Stimulated activated CD4-positive, alpha-beta T cell treated with anti-CD3 and anti-CD28 coated beads, TNF-alpha, amount 100 ng/mL, for 24 hours (primary cell): ENCODE results near the gene NPNT.

ENCODE experiments used
- DNase-seq, 3 experiments: peaks; one replicate each; pipeline ENCODE4 v3.0.0-alpha.2; 2020; ENCODE audit warnings: low read depth in 3 of 3

The NPNT gene

DNA sequence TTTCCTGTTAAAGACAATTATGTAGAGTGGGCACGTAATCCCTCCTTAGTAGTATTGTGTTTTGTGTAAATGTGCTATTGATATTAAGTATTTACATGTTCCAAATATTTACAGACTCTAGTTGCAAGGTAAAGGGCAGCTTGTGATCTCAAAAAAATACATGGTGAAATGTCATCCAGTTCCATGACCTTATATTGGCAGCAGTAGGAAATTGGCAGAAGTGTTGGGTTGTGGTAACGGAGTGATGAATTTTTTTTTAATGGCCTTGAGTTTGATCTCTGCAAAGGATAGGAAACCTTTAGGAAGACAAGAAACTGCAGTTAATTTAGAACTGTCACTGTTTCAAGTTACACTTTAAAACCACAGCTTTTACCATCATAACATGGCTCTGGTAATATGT, 74.3 kb downstream of the NPNT start:
- DNase-seq = no peak

GRCh38 chr4:105970371-105970770, 75.1 kb downstream of the NPNT start:
- DNase-seq = no peak

DNA sequence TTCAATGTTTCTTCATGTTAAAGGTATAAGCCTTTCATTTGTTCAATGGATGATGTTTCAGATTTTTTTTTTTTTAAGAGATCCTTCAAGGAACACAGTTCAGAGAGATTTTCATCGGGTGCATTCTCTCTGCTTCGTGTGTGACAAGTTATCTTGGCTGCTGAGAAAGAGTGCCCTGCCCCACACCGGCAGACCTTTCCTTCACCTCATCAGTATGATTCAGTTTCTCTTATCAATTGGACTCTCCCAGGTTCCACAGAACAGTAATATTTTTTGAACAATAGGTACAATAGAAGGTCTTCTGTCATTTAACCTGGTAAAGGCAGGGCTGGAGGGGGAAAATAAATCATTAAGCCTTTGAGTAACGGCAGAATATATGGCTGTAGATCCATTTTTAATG, 75.8 kb downstream of the NPNT start:
- no peak for DNase-seq

- no peak for DNase-seq
These were observed 77.8 kb downstream of the NPNT start for GRCh38 chr4:105972946-105973621.

- no peak for DNase-seq
These were observed 81.6 kb downstream of the NPNT start for GRCh38 chr4:105976915-105977314.

- DNase-seq = no peak
These were observed 83.5 kb downstream of the NPNT start for GRCh38 chr4:105978684-105979296.

- DNase-seq = no peak
These were observed 84.2 kb downstream of the NPNT start for GRCh38 chr4:105979506-105979905.

GRCh38 chr4:105988671-105989070, 93.4 kb downstream of the NPNT start:
- DNase-seq = no peak

GRCh38 chr4:105989485-105990242, 94.4 kb downstream of the NPNT start:
- DNase-seq = no peak

GRCh38 chr4:105990933-105991332, 95.7 kb downstream of the NPNT start:
- DNase-seq = no peak

GRCh38 chr4:105991726-105992125, 96.5 kb downstream of the NPNT start:
- no peak for DNase-seq

- no peak for DNase-seq
These were observed 97.5 kb downstream of the NPNT start for GRCh38 chr4:105992641-105993305.

DNA sequence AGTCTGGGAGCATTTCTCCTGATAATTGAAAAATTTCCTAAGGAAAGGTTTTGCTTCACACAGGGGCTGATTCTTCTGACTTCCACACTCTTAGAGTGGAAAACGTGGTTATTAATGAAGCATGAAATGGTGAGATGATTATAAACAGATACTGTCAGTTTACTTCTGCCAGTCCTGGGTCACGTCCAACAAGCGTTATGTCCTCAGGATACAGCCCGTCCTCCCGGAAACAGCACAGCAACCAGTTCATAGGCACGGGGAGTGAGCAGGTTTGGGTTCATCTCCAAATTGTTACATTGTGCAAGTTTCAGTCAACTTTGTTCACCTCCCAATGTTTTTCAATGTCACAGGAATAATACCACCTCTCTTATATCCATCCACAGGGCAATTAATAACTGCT, 98.8 kb downstream of the NPNT start:
- DNase-seq = no peak

- DNase-seq = no peak
These were observed 99.7 kb downstream of the NPNT start for GRCh38 chr4:105994841-105995501.

GRCh38 chr4:105996845-105997244, 101.6 kb downstream of the NPNT start:
- DNase-seq = no peak

- no peak for DNase-seq
These were observed 103.1 kb downstream of the NPNT start for GRCh38 chr4:105998171-105999063.

DNA sequence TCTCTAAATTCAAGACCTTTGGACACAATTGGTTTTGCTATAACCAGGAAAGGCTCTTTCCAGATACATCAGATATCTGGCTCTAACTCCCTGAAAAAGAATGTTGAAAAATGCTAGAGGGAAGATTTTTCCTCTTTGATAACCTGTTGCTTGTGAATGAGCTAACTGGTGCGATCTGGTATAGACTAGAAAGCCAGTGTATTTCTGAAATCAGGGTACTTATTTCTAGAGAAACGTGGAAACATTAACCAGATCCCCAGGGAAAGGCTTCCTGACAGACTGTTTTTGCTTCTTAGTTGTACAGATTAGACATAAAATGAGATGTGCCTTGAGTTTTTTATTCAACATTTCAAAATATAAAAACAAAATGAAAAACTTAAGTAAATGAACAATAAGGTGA, 107.7 kb downstream of the NPNT start:
- DNase-seq = no peak

GRCh38 chr4:106010761-106011160, 115.5 kb downstream of the NPNT start:
- no peak for DNase-seq

DNA sequence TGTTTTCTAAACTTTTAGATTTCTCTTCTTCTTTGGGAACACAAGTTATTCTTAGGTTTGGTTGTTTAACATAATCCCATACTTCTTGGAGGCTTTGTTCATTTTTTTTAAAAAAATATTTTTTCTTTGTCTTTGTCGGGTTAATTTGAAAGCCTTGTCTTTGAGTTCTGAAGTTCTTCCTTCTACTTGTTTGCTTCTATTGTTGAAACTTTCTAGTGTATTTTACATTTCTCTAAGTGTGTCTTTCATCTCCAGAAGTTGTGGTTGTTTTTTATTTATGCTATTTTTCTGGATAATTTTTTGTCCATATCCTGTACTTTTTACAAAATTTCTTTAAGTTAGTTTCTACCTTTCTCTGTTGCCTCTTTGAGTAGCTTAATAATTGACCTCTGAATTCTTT, 116.1 kb downstream of the NPNT start:
- no peak for DNase-seq

DNA sequence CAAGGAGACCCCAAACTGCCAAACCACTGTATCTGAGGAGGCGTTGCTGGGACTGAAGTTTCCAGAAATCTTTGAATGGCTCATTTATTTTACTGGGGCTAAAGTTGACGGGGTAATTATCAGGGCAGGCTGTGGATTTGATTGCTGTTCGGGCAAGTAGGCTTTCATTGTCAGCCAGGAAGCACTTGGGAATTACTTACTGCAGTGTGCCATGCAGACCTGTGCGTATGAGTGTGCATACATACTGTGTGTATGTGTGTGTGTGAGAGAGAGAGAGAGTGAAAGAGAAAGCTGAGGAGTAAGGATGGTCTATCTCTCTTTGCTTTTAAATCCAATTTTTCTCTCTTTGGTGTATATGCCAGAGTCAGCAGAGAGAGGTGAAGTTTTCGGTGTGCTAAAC, 122.7 kb downstream of the NPNT start:
- DNase-seq = no peak

DNA sequence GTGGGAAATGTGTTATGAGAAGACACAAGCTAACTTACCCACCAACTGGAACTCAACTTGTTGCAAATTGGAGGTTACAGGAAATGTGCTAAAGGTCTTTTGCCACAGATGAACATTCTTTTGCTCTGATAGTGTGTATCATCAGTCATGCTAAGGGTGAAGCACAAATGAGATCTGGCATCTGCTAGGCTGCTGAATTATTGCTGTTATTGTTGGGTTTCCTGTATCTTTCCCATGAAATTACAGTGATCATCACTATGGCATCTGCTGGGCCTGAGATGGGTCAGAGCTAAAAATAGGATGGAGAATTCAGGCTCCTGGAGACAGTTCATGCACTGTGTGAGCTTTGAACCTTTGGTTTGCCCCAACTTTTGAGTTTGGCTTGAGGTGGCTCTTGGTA, 124.5 kb downstream of the NPNT start:
- no peak for DNase-seq
